HPDE6-E6E7 (cell line): Measurements from ENCODE around the gene ASB16.
"Not testable (repeated sequence)": the region's sequence is repeated elsewhere in the genome, so short reads cannot be mapped to it uniquely, and the experiment has no call there.

Experiments used
- DNase-seq: peaks from one replicate; pipeline ENCODE4 v3.0.0; 2011; ENCODE audit warnings: missing footprints; ENCODE audit errors: extremely low spot score

ASB16 gene, protein sequence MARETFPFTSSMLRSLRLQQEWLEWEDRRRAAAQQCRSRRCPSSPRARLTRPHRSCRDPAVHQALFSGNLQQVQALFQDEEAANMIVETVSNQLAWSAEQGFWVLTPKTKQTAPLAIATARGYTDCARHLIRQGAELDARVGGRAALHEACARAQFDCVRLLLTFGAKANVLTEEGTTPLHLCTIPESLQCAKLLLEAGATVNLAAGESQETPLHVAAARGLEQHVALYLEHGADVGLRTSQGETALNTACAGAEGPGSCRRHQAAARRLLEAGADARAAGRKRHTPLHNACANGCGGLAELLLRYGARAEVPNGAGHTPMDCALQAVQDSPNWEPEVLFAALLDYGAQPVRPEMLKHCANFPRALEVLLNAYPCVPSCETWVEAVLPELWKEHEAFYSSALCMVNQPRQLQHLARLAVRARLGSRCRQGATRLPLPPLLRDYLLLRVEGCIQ

DNA sequence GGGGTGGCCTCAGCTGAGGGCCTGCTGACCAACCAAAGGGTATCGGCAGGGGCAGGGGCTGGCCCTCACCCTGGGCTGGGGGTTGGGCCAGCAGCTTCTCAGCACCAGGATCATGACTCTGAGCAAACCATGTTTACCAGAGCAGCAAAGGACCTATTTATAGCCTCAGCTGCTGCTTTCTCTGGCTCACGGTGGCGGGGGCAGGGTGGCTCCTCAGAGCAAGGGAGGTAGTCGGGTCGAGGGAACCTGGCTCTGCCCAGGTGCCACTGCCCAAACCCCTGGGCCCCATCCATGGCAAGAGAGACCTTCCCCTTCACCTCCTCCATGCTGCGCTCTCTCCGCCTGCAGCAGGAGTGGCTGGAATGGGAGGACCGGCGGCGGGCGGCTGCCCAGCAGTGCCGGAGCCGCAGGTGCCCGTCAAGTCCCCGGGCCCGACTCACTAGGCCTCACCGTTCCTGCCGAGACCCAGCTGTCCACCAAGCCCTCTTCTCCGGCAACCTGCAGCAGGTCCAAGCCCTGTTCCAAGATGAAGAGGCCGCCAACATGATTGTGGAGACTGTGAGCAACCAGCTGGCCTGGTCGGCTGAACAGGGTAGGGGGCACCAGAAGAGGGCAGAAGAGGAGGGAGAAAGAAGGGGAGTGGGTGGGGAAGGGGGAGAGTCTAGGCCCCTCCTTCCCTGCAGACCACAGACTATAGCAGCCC is at the start of gene ASB16:
TSS of gene ASB16 (plus strand) at position 206 of the 703 bp plus-strand sequence. CDS start at position 292, 86 bp downstream.
- no peak for DNase-seq

DNA sequence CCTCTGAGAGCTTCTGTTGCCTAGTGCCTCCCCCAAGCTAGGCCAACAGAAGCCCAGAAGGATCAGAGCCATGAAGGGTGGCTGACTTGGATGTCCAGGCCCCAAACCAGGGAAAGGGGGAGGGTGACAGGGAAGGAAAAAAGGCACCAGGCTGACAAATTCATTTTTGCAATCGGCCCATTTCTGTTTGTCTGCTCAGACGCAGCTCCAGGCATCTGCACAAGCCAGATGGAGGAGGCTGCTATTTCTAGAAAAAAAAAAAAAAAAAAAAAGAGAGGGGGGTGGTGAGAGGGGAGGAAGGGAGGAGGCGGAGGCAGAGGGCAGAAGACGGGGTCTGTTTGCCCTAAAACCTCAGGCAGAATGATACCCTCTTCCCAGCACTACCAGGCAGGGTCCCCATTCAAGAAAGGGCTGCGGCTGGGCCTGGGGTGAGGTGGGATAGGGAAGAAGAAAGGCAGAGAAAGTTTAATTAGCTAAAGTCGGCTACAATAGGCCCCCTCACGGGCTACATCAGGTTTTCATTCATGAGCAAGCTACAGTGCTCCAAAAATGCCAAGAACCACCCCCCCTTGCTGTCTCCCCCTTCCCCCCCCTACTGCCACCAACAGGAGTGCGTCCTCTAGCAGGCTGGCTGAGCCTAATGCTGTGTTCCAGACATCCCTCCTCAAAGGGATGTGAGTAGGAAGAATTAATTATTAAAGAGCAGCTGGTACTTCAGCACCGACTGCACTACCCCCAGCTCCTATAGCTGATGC is 49.5 kb upstream of the ASB16 start:
- DNase-seq: no peak

DNA sequence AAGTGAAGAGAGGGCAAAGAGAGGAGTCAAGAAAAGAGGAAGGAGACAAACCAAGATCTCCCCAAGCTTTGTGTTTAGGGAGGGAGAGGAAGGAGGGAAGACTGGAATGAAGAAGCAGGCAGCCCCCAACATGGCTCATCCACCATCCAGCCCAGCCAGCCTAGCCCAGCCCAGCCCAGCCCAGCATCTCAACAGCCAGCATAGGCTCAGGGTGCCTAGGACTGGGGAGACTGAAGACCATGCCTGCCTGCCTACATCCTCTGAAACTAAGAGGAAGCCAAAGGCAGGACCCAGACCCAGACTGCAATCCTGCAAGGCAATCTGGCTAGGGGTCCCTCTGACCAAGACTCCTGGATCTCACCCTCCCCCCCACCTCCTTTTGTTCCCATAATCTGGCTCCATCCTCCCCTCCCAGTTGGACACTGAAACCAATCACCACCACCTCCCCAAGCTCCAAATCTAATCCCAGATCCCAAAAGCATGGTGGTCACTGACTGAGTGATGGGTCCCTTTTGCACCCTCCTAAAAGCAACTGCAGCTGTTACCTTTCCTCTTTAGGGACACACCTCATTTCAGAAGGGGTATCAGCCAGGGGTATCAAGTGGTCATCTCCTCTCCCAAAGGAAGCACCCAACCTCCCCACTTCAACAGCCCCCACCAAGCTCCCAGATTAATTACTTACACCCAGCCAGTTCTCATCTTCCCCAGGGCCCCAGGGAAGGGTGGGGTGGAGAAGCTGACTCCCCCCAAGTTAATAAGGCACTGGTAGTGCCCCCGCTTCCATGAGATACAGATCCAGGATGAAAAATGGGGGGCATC is 48.3 kb upstream of the ASB16 start:
- no peak for DNase-seq

DNA sequence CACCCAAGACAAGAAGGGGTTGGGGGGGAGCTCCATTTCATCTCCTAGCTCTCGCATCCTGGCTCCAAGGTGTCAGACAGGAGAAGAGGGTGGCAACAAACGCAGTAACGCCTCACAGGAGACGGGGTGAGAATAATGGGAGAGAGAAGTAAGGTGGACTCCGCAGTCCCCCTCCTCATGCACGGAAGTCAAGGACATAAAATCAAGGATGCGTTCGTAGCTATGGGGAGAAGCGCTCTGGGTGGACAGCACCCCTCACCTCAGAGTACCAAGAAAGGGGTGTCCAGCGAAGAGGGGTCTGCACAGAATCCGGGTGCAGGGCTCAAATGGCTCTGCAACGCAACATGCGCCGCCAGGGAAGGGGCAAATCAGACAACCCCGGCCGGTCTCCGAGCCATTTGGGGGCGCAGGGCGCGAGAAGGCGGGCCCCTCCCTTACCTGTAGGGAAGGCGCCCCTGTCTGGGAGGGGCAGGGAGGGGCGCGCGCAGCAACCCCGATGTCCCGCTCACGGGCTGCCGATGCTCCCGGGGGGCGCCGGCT is 47.6 kb upstream of the ASB16 start:
- DNase-seq: no peak

DNA sequence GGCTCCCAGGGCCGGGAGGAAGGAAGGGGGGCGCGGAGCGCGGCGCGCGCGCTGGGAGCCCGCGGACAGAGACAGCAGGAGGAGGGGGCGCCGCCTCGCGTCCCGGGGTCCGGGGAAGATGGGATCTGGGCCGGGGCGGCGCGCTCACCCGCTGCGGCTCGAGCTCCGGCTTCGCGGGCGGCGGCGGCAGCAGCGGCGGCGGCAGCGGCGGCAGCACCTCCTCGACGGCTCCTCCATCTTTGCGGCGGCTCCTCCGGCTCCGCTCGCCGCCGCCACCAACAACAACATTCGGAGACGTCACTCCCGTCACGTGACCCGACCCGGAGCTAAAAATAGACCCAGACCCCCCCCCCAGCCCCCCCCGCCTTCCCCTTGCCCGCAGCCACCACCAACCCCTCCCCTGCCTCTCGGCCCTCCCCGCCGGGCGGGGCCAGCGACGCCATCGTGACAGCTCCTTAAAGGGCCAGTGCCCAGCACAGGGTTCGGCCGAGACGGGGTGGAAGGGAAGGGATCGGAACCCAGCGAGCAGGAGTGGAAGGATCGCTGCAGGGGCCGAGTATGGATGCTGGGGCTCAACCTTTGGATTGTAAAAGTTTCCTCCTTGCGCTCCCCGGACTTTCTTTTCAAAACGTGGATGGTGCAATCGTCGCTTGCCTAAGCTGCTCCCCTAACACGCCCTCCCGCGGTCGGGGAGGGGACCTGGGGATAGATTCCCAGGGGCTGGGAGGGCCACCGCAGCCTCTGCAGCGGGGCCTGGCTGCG is 47.0 kb upstream of the ASB16 start, which contains the start of gene HDAC5:
TSS of gene HDAC5 (minus strand) at position 286 of the 762 bp plus-strand sequence. CDS start 6,126 bp downstream, outside the sequence.
- DNase-seq: peak; percentile 86

DNA sequence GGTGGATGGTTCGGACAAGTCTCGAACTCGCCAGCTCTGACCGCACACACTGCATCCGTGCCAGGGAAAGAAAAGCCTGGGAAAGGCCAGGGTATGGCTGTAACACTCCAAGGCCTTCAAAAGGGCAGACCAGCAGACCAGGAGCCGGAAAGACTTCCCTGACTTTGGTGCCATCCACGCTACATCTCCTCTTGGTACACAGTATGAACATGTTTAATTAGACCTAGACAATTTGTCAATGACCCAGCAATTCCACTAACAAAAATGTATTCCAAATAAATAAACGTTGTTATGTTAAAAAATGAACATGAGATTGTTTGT is 46.4 kb upstream of the ASB16 start:
- DNase-seq: no peak

DNA sequence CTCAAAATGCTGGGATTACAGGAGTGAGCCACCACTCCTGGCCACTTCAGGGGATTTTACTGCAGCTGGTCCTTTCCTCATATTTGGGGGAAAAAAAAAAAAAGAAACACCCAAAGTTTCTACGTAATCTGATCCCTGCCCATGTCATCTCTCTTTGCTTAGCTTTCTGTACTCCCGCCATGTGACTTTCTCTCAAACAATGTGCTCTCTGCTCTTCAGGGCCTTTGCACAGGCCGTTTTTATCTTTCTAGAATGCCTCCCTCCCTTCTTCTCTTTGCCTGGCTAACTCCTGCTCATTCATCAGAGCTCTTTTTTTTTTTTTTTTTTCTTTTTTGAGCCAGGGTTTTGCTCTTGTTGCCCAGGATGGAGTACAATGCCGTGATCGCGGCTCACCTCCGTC is 42.1 kb upstream of the ASB16 start:
- DNase-seq: no peak

DNA sequence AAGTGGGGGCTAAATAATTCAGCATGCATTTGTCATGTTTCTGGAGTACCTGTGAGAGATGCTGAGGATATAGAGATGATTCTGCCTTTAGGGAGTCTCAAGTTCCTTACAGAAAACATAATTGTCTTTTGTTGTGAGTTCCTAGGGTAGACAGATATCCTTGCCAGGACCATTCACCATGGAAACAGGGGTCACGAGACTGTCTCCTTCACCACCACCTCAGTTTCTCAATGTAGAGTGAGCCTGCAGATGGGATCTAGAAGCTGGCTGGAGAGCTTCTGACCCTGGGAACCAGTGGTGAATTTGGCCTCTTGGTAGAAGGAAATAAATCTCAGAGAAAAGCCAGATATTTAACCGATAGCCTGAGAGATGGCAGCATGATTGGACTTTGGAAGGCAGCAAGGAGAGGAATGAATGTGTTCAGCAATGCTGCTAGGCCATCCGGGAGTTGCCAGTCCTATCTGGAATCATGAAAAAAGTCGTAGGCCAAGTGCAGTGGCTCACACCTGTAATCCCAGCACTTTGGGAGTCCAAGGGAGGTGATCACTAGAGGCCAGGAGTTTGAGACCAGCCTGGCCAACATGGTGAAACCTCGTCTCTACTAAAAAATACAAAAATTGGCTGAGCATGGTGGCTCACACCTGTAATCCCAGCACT is 39.7 kb upstream of the ASB16 start:
- no peak for DNase-seq

DNA sequence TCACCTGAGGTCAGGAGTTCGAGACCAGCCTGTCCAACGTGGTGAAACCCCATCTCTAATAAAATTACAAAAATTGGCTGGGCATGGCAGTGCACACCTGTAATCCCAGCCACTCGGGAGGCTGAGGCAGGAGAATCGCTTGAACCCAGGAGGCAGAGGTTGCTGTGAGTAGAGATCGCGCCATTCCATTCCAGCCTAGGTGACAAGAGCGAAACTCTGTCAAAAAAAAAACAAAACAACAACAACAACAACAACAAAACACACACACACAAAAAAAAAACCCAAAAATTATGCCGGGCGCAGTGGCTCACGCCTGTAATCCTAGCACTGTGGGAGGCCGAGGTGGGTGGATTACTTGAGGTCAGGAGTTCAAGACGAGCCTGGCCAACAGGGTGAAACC is 39.1 kb upstream of the ASB16 start:
- DNase-seq: not testable (repeated sequence)

DNA sequence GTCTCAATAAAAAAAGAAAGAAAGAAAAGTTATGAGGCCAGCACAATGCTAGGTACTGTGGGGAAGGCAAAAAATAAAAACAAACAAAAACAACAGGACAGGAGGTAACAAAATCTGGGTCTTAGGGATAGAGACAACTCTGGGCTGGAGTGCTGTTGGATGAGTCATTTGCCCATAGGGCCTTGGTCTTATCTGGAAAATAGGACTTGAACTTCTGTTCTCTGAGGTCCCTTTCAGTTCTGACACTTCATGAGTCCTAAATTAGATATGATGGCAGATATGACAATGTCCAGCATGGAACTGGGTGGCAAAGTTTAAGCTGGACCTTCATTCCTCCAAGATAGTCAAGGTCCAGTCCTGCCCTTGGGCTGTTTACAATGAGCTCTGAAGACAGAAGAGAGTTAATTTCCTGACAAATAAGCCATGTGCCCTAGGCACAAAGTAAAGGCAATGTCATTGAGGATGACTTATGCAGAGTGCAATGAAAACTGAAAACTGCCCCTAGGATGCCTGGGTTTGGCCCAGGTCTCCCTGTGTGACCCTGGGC is 38.2 kb upstream of the ASB16 start:
- no peak for DNase-seq

DNA sequence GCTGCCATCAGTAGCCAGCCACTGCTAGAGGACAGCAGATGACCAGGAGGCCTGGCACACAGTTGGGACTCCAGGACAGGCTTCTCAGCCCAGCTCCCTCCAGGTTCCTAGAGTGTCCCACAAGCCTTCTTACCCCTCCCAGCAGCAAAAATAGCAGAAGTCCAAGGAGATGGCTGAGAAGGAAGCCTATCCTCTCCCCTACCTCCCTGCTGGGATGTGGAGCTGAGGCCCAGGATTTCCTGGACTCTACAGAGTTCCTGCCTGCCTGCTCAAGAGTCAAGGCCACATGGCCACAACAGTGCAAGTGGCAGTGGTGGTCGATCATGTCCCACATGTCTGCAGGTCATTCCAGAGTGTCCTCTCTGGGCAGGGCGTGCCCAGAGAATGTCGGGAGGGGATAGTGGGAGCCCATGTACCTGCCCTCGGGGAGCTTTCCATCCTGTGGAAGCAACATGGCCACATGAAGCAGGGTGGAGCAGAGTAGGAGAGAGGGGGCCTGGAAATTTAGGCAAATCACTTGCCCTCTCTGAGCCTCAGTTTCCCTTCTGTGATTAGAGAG is 36.5 kb upstream of the ASB16 start:
- no peak for DNase-seq

DNA sequence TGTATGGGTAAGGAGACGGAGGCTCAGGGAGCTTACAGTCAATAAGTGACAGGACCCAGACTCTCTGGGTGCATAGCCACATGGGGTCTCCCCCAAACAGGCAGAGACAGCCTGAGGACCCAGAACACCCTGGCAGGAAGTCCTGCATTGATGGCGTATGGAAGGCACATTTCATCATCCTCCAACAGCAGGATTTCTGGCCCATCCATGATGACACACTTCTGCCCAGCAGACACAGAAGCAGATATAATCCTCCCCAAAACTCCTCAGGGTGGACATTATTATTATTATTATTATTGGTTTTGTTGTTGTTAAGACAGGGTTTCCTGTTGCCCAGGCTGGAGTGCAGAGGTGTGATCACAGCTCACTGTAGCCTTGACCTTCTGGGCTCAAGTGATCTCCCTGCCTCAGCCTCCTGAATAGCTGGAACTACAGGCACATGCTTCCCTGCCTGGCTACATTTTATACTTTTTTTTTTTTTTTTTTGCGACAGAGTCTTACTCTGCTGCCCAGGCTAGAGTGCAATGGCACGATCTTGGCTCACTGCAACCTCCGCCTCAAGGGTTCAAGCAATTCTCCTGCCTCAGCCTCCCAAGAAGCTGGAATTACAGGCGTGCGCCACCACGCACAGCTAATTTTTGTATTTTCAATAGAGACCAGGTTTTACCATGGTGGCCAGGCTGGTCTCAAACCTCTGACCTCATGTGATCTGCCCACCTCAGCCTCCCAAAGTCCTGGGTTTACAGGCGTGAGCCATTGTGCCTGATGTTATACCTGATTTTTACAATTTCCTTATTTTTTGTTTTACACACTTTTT is 35.5 kb upstream of the ASB16 start:
- DNase-seq: no peak

DNA sequence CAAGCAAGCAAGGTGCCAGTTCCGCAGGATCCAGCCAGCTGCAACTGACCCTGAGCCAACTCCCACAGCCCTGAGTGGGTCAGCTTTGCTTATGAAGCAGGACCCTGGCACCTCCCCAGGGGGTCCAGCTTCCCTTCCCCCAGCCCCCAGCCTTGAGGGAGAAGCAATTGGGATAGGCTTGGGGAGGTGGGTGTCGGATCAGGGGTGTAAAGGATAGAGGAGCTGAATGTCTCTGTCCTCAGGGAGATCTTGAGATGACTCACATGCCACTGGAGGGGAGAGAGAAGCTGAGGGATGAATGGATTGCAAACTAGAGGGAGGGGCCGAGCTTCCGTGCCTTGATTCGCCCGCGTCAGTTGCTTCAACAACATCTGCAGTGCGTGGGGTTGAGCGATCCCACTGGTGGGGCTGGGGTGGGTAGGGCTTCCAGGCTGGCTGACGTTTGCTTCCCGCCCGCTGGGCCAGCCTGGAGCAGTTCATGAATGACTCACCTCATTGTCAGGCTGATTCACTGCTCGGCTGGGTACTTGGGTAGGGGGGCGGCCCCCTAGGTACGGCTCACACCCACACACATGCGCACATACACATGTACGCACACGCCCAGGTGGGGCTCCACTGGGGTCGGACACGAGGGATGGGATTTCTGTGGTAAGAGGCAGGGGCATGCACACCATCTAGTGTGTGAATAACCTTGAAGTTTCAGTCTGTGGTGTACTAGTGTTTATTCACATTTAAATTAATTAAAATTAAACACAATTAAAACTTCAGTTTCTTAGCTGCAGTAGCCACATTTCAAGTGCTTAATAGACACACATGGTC is 32.4 kb upstream of the ASB16 start:
- peak; percentile 99 for DNase-seq

DNA sequence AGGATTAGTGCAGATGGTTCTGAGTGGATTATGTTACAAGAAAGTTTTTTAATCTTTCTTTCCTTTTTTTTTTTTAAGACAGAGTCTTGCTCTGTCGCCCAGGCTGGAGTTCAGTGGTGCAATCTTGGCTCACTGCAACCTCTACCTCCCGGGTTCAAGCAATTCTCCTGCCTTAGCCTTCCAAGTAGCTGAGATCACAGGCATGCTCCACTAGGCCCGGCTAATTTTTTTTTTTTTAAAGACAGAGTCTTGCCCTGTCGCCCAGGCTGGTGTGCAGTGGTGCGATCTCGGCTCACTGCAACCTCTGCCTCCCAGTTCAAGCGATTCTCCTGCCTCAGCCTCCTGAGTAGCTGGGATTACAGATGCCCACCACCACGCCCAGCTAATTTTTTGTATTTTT is 26.6 kb upstream of the ASB16 start:
- DNase-seq: not testable (repeated sequence)

DNA sequence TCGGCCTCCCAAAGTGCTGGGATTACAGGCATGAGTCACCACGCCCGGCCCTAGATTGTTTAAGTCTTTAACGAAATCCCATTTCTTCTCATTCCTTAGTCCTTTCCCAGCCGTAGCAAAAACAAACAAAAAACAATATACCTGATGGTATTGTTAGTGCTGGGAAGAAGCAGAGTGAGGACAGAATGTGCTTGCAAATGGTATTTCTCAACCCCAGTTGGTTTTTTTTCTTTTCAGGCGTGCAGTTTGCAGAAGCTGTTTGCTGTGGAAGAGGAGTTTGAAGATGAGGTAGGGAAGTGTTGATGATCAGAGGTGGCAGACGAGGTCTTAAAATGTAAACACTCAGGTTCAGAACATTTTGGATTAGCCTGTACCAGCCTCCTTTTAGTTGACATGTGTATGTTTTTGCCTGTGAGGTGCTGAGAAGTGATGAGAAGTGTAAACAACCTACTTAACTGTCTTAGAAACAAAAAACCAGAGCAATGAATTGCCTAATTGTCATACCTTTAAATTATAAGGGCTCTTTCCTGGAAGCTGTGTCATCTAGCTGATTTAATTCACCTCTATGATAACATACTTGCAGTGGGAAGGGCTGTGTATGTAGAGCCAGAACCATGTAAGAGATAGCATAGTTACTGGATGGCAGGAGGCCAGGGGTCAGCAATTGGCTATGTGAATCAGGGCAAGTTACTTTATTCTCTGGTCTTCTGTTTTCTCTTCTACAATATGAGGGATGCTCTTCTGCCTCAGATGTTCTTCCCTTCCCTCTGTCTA is 25.4 kb upstream of the ASB16 start:
- no peak for DNase-seq
